Measurements from ENCODE around the gene NDUFA12.

DNA sequence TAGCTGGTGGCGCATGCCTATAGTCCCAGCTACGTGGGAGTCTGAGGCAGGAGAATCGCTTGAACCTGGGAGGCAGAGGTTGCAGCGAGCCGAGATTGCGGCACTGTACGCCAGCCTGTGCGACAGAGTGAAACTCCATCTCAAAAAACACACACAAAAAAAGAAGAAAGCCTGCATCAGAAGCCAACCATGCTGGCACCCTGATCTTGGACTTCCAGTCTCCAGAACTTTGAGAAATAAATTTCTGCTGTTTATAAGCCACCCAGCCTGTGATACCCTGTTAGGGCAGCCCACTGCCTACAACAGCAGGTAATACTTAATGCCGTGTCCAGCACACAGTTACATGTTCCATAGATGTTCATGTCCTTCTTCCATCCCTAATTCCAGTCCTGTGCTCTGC is 62.7 kb downstream of the NDUFA12 start:
- TF ChIP-seq ZBTB43 (CRISPR knock-in tag; conservative IDR thresholded peaks at IDR 0.05) (no peak), POLR2AphosphoS5 (IDR thresholded peaks at IDR 0.05; ENCODE audit: low read depth, low read length) (no peak), ZIK1 (CRISPR knock-in tag; IDR thresholded peaks at IDR 0.05; ENCODE audit: borderline replicate concordance, low read depth) (no peak), FOSL2 (CRISPR knock-in tag; IDR thresholded peaks at IDR 0.05) (no peak)
